H1 (cell line): ENCODE measurements around the gene NOD2.

Source experiments
- CTCF ChIP-seq, 3 experiments: IDR thresholded peaks; 1 replicate in 2 of 3; 2 replicates in 1 of 3; pipeline versions ENCODE4 v1.5.1 to v1.6.1; 2011; ENCODE audit warnings: low read length in 3 of 3, mild to moderate bottlenecking in 3 of 3, inconsistent platforms in 2 of 3, low read depth in 1 of 3, moderate library complexity in 1 of 3; ENCODE audit not compliant: insufficient read depth in 1 of 3; ENCODE audit errors: control extremely low read depth in 1 of 3
- GABPA ChIP-seq: IDR thresholded peaks from 2 replicates; pipeline ENCODE4 v1.6.1; 2011; ENCODE audit warnings: mild to moderate bottlenecking, low read length, moderate library complexity, borderline replicate concordance; ENCODE audit not compliant: insufficient read depth
- POLR2A ChIP-seq, 2 experiments: IDR thresholded peaks; 1 replicate in 1 of 2; 2 replicates in 1 of 2; pipeline ENCODE4 v1.6.1; 2011; ENCODE audit warnings: low read depth in 2 of 2, low read length in 2 of 2, mild to moderate bottlenecking in 2 of 2; ENCODE audit errors: control extremely low read depth in 1 of 2
- RXRA ChIP-seq: IDR thresholded peaks from 2 replicates; pipeline ENCODE4 v1.6.1; 2011; ENCODE audit warnings: low read depth, mild to moderate bottlenecking, low read length, moderate library complexity; ENCODE audit not compliant: insufficient read depth
- SAP30 ChIP-seq: fragments of 300-600 bp; sonication (generic); IDR thresholded peaks from 2 replicates; pipeline ENCODE4 v1.7.1; 2012; ENCODE audit warnings: low read length, moderate library complexity, mild to moderate bottlenecking, inconsistent platforms; ENCODE audit not compliant: insufficient read depth, insufficient replicate concordance

GRCh38 chr16:50706250-50706649 is 12.8 kb downstream of the NOD2 start:
- TF ChIP-seq SAP30 (no peak), CTCF (IDR thresholded peaks at IDR 0.05; ENCODE audit: control extremely low read depth in 1 of 3, insufficient read depth in 1 of 3, low read depth in 1 of 3, low read length in 3 of 3) (no peak), POLR2A (IDR thresholded peaks at IDR 0.05; ENCODE audit: control extremely low read depth in 1 of 2, low read depth in 2 of 2, low read length in 2 of 2) (no peak), GABPA (no peak), RXRA (no peak)
